HepG2 (cell line): ENCODE measurements around the gene IFNG-AS1. TPM values are rescaled to one million over a fixed set of nuclear protein-coding genes. Genes with fewer than 3 reads are reported as not detected.

Experiments
- ATAC-seq: fragments of 200-7000 bp; cut with Tn5 transposase; 3 replicates; pipeline ENCODE4 v1.9.1; 2020; ENCODE audit warnings: mild to moderate bottlenecking, moderate library complexity
- BruUV-seq: library from RNA; stranded (reverse); fragments of 400-500 nt; replicated peaks from 2 replicates; lab custom pipeline; 2021; lab: Mats Ljungman, UMichigan
- CTCF ChIA-PET: fragments of 300-600 bp; formaldehyde crosslinking; extraction: SDS; loops from one replicate; lab custom pipeline; 2021; ENCODE audit warnings: low total read pairs, inconsistent platforms, low intra/inter-chr PET ratio; lab: Yijun Ruan, JAX
- POLR2A ChIA-PET: fragments of 350-600 bp; sonication (Branson Sonifier 250); formaldehyde crosslinking; loops from one replicate; lab custom pipeline; 2020; ENCODE audit warnings: antibody characterized with exemption, inconsistent platforms; lab: Yijun Ruan, JAX
- DNase-seq: peaks from one replicate; pipeline ENCODE4 v3.0.0-alpha.2; 2015; ENCODE audit warnings: low spot score
- FAIRE-seq: peaks from 3 replicates; lab custom pipeline; 2011; peaks lifted over from hg19 to GRCh38; lab: Jason Lieb, UNC
- H2AFZ ChIP-seq: one replicate; pipeline ENCODE4 v1.6.1; 2011; ENCODE audit warnings: low read length, inconsistent platforms
- H3K27ac ChIP-seq: fragments of 300-600 bp; 3 replicates; pipeline ENCODE4 v1.8.0; 2011; ENCODE audit warnings: mixed run types, mild to moderate bottlenecking, mixed read lengths, low read length, inconsistent platforms; ENCODE audit not compliant: insufficient read depth; ENCODE audit errors: extremely low read length
- H3K27me3 ChIP-seq, 2 experiments: fragments of 200-600 bp in 1 of 2; 2 replicates in 1 of 2; 3 replicates in 1 of 2; pipeline versions ENCODE4 v1.6.0 to v1.8.0; 2011; ENCODE audit warnings: low read length in 2 of 2, mild to moderate bottlenecking in 2 of 2, moderate library complexity in 2 of 2, inconsistent platforms in 1 of 2; ENCODE audit not compliant: insufficient read depth in 2 of 2, control insufficient read depth in 1 of 2
- H3K36me3 ChIP-seq, 2 experiments: fragments of 200-600 bp in 1 of 2; replicated peaks in 1 of 2; 2 replicates in 1 of 2; 3 replicates in 1 of 2; pipeline versions ENCODE4 v1.5.1 to v1.8.0; 2011; ENCODE audit warnings: low read length in 2 of 2, inconsistent platforms in 1 of 2; ENCODE audit not compliant: insufficient read depth in 2 of 2, control insufficient read depth in 1 of 2
- H3K4me1 ChIP-seq: 2 replicates; pipeline ENCODE4 v1.5.1; 2012; ENCODE audit warnings: low read length, inconsistent platforms; ENCODE audit not compliant: insufficient read depth
- H3K4me2 ChIP-seq: 2 replicates; pipeline ENCODE4 v1.6.0; 2011; ENCODE audit warnings: low read depth, low read length, inconsistent platforms
- H3K4me3 ChIP-seq, 3 experiments: fragments of 200-600 bp in 1 of 3; sonication (generic), shearing (Covaris generic) in 1 of 3; replicated peaks in 1 of 3; 2 replicates each; pipeline ENCODE4 v1.5.1; 2011 to 2016; ENCODE audit warnings: low read length in 3 of 3, inconsistent platforms in 2 of 3, low read depth in 2 of 3, mild to moderate bottlenecking in 2 of 3, control low read depth in 1 of 3, mixed read lengths in 1 of 3; ENCODE audit not compliant: insufficient read depth in 1 of 3
- H3K79me2 ChIP-seq: one replicate; pipeline ENCODE4 v1.6.1; 2011; ENCODE audit warnings: low read length, inconsistent platforms; ENCODE audit not compliant: insufficient read depth
- H3K9ac ChIP-seq: 2 replicates; pipeline ENCODE4 v1.6.0; 2011; ENCODE audit warnings: mild to moderate bottlenecking, low read depth, low read length, inconsistent platforms; ENCODE audit not compliant: insufficient read depth
- H3K9me3 ChIP-seq: 2 replicates; pipeline ENCODE4 v1.5.1; 2012; ENCODE audit warnings: mild to moderate bottlenecking, low read length
- H4K20me1 ChIP-seq: 2 replicates; pipeline ENCODE4 v1.6.0; 2011; ENCODE audit warnings: inconsistent platforms, mild to moderate bottlenecking, low read length, moderate library complexity; ENCODE audit not compliant: insufficient read depth
- ATF7 ChIP-seq, 2 experiments: fragments of 450-650 bp in 1 of 2; sonication (generic) in 1 of 2; formaldehyde crosslinking in 1 of 2; IDR thresholded peaks; 2 replicates each; pipeline versions ENCODE4 v1.4.0 to v1.6.1; 2016 to 2020; ENCODE audit warnings: antibody characterized with exemption in 1 of 2, mild to moderate bottlenecking in 1 of 2, missing genetic modification reagents in 1 of 2
- CEBPB ChIP-seq: IDR thresholded peaks from 2 replicates; pipeline ENCODE4 v1.6.1; 2011; ENCODE audit warnings: low read depth, low read length, improper control_type of control experiment, borderline replicate concordance
- SALL1 ChIP-seq: sonication (generic); formaldehyde crosslinking; IDR thresholded peaks from 2 replicates; pipeline ENCODE4 v1.8.0; 2022; ENCODE audit warnings: mild to moderate bottlenecking, missing genetic modification reagents
- TBX2 ChIP-seq: sonication (generic); formaldehyde crosslinking; IDR thresholded peaks from 2 replicates; pipeline ENCODE4 v1.5.0; 2020; ENCODE audit warnings: missing genetic modification reagents, mild to moderate bottlenecking, borderline replicate concordance
- TSC22D2 ChIP-seq: sonication (generic); formaldehyde crosslinking; IDR thresholded peaks from 2 replicates; pipeline ENCODE4 v1.5.1; 2020; ENCODE audit warnings: missing genetic modification reagents, mild to moderate bottlenecking, borderline replicate concordance
- WGBS: methylation state at CpG from one replicate; pipeline ENCODE4 v1.1.6; 2017; ENCODE audit warnings: low lambda C conversion rate; 5-methylcytosine and 5-hydroxymethylcytosine counted together
- in situ Hi-C: cut with HindIII; loops from 2 replicates; pipeline ENCODE4 v1.10.0; 2017; ENCODE audit warnings: low pct_unique_long_range_greater_than_20kb; ENCODE audit not compliant: extremely low pct_ligation_motif_present
- intact Hi-C: fragments of 100-400 bp; cut with micrococcal nuclease; formaldehyde crosslinking; loops from one replicate; pipeline ENCODE4 v1.10.0; 2022; ENCODE audit not compliant: unreplicated experiment
- polyA plus RNA-seq, 8 experiments: library from polyadenylated mRNA; depleted of rRNA in 3 of 8; stranded (reverse) in 7 of 8; unstranded in 1 of 8; fragments of >200 nt; fragmentation: Illumina TruSeq in 4 of 8; extraction: Trizol in 4 of 8; gene quantifications; 2 replicates each; pipeline versions ENCODE4 v1.2.1 to v1.2.3, GENCODE V29; 2011 to 2016; ENCODE audit warnings: low read depth in 4 of 8, missing spikeins in 1 of 8, mixed read lengths in 1 of 8; ENCODE audit not compliant: insufficient read depth in 1 of 8
- total RNA-seq, 5 experiments: library from RNA; depleted of rRNA; stranded (reverse); fragments of >200 nt; fragmentation: Illumina TruSeq; extraction: Trizol; gene quantifications; 2 replicates each; pipeline ENCODE4 v1.2.3, GENCODE V29; 2016; ENCODE audit warnings: low read depth in 1 of 5
- TF ChIP-seq, protein P1 (sequence below): sonication (generic); formaldehyde crosslinking; IDR thresholded peaks from 2 replicates; pipeline ENCODE4 v1.8.0; 2022; ENCODE audit warnings: missing genetic modification reagents, low read depth, mild to moderate bottlenecking, borderline replicate concordance

Gene IFNG-AS1
- total and polyA plus RNA-seq, 2 of the 13 experiments (the other 11 are each of a cell fraction or from before 2014, with no cell fraction given), result not detected

- Histone ChIP-seq H3K4me3 (no peak overlapping the region), H3K79me2 (no peaks in the 10 kb centered on the region), H3K4me1 (no peaks in the 10 kb centered on the region), H2AFZ (no peak overlapping the region), H3K36me3 (no peaks in the 10 kb centered on the region), H3K9ac (no peak overlapping the region), H3K27ac (no peak overlapping the region), H3K27me3 (no peaks in the 10 kb centered on the region), H4K20me1 (no peaks in the 10 kb centered on the region), H3K9me3 (no peaks in the 10 kb centered on the region), H3K4me2 (no peak overlapping the region)
- DNase-seq (no peak), ATAC-seq (no peak), FAIRE-seq (no peak)
- ChIA-PET POLR2A (no interaction called here), CTCF (no interaction called here)
- BruUV-seq, result no TSS peak
- TF ChIP-seq TSC22D2 (CRISPR knock-in tag) (no peak), CEBPB (no peak), SALL1 (CRISPR knock-in tag) (no peak)
- TF ChIP-seq, protein P1, sequence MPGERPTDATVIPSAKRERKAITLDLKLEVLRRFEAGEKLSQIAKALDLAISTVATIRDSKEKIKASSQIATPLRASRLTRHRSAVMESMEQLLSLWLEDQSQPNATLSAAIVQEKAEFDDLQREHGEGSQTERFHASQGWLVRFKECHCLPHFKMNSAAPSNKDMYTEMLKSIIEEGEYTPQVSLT (CRISPR knock-in tag), result no peak
- 57% methylated on average over 1 of the region's 1 CpG for WGBS
- intact Hi-C loops, result no loop called here
- in situ Hi-C loops, result loop anchor here (25.0 kb wide), 1 partner anchor 269 kb away; no protein-coding TSS in a partner anchor
Observed at GRCh38 chr12:68043435-68043834, 54.2 kb downstream of the IFNG-AS1 start.

DNA sequence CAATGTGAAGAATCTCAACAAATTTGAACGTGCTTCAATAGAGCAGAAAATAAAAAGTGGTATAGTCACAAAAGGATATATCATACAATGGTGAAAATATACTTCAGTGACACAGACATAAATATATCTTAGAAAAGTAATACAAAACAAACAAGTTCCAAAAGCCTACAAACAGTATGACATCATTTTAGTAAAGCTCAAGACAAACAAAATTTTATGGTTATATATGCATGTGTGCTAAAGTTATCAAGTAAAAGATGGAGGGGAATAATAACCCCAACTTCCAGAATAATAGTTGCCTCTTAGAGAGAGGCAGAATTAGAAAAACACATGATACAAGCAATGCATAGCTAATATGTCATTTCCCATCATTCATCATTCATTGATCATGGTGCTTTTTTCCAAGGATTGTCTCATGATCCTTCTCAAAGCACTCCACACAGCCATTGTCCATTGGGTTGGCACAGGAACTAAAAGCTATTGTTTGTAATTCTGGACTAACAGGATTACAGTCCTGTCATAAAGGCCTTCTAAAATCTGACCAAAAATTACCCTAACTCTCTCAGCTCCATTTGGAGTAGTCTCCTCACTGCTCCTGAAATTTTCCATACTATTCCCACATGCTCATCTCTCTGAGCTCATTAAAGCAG, 59.5 kb downstream of the IFNG-AS1 start:
- H3K9me3 ChIP-seq, result no peaks in the 10 kb centered on the region
- ATAC-seq (no peak), FAIRE-seq (no peak), DNase-seq (no peak)
- TF ChIP-seq TBX2 (no peak), ATF7 (IDR thresholded peaks at IDR 0.05) (peak; percentile 73), ATF7 (CRISPR knock-in tag; IDR thresholded peaks at IDR 0.05) (no peak)
- no peaks in the 10 kb centered on the region for H3K27me3 ChIP-seq
- H3K9ac ChIP-seq, result no peak overlapping the region
- H4K20me1 ChIP-seq, result no peaks in the 10 kb centered on the region
- no peak overlapping the region for H3K4me3 ChIP-seq
- H3K4me1 ChIP-seq, result no peaks in the 10 kb centered on the region
- BruUV-seq, result no TSS peak
- in situ Hi-C loops, result loop anchor here (25.0 kb wide), 1 partner anchor 264 kb away; no protein-coding TSS in a partner anchor
- no peaks in the 10 kb centered on the region for H3K36me3 ChIP-seq
- intact Hi-C loops, result no loop called here
- no peaks in the 10 kb centered on the region for H3K79me2 ChIP-seq
- H3K27ac ChIP-seq, result no peak overlapping the region
- no peak overlapping the region for H2AFZ ChIP-seq
- H3K4me2 ChIP-seq, result no peak overlapping the region
- POLR2A ChIA-PET, result no interaction called here
- WGBS, result 3% methylated on average over 1 of the region's 1 CpG
- CTCF ChIA-PET, result no interaction called here
